H9 (cell line): ENCODE measurements around the gene STK38. TPM values are rescaled to one million over a fixed set of nuclear protein-coding genes. Genes with fewer than 3 reads are reported as not detected.

Experiments
- DNase-seq: peaks from one replicate; pipeline ENCODE4 v3.0.0-alpha.2; 2017
- H2AFZ ChIP-seq: one replicate; pipeline ENCODE4 v1.6.1; 2013; ENCODE audit warnings: mild to moderate bottlenecking, low read length, control low read depth, moderate library complexity
- H2AK5ac ChIP-seq: 2 replicates; pipeline ENCODE4 v1.6.1; 2013; ENCODE audit warnings: low read length, control low read depth, mixed read lengths; ENCODE audit not compliant: insufficient read length
- H2BK120ac ChIP-seq: one replicate; pipeline ENCODE4 v1.6.1; 2013; ENCODE audit warnings: low read depth, mild to moderate bottlenecking, low read length, control low read depth, inconsistent platforms; ENCODE audit not compliant: poor library complexity, severe bottlenecking
- H2BK12ac ChIP-seq: 2 replicates; pipeline ENCODE4 v1.6.1; 2013; ENCODE audit warnings: low read length, control low read depth, mixed read lengths, low read depth; ENCODE audit not compliant: insufficient read length
- H2BK15ac ChIP-seq: 2 replicates; pipeline ENCODE4 v1.6.1; 2013; ENCODE audit warnings: low read depth, low read length, control low read depth
- H2BK20ac ChIP-seq: one replicate; pipeline ENCODE4 v1.6.1; 2013; ENCODE audit warnings: low read depth, mild to moderate bottlenecking, low read length, control low read depth, inconsistent platforms; ENCODE audit not compliant: poor library complexity, severe bottlenecking
- H2BK5ac ChIP-seq: 2 replicates; pipeline ENCODE4 v1.6.1; 2013; ENCODE audit warnings: low read length, control low read depth, mixed read lengths; ENCODE audit not compliant: insufficient read length
- H3K14ac ChIP-seq: 2 replicates; pipeline ENCODE4 v1.6.1; 2013; ENCODE audit warnings: low read length, control low read depth; ENCODE audit not compliant: insufficient read depth
- H3K18ac ChIP-seq: 2 replicates; pipeline ENCODE4 v1.6.1; 2013; ENCODE audit warnings: low read depth, mild to moderate bottlenecking, mixed read lengths, low read length, control low read depth; ENCODE audit not compliant: insufficient read length
- H3K23ac ChIP-seq: 2 replicates; pipeline ENCODE4 v1.6.1; 2013; ENCODE audit warnings: low read length, control low read depth, mixed read lengths, low read depth; ENCODE audit not compliant: insufficient read length
- H3K23me2 ChIP-seq: 2 replicates; pipeline ENCODE4 v1.6.1; 2013; ENCODE audit warnings: low read depth, mild to moderate bottlenecking, mixed read lengths, low read length, control low read depth; ENCODE audit not compliant: insufficient read length, poor library complexity, severe bottlenecking
- H3K27ac ChIP-seq: 2 replicates; pipeline ENCODE4 v1.5.1; 2013; ENCODE audit warnings: low read length, control low read depth, mixed read lengths, low read depth; ENCODE audit not compliant: insufficient read length
- H3K27me3 ChIP-seq: 2 replicates; pipeline ENCODE4 v1.6.1; 2013; ENCODE audit warnings: low read length, control low read depth, inconsistent platforms; ENCODE audit not compliant: insufficient read depth
- H3K4ac ChIP-seq: 2 replicates; pipeline ENCODE4 v1.6.1; 2013; ENCODE audit warnings: low read depth, mild to moderate bottlenecking, control low read depth, inconsistent platforms, low read length, moderate library complexity
- H3K4me1 ChIP-seq: 2 replicates; pipeline ENCODE4 v1.6.1; 2013; ENCODE audit warnings: low read length, control low read depth, inconsistent platforms; ENCODE audit not compliant: insufficient read depth
- H3K4me2 ChIP-seq: 2 replicates; pipeline ENCODE4 v1.6.1; 2013; ENCODE audit warnings: low read length, control low read depth, mixed read lengths; ENCODE audit not compliant: insufficient read length, insufficient read depth
- H3K56ac ChIP-seq: 2 replicates; pipeline ENCODE4 v1.6.1; 2013; ENCODE audit warnings: low read depth, mild to moderate bottlenecking, mixed read lengths, low read length, control low read depth; ENCODE audit not compliant: insufficient read length
- H3K79me1 ChIP-seq: 2 replicates; pipeline ENCODE4 v1.6.1; 2013; ENCODE audit warnings: low read depth, mild to moderate bottlenecking, moderate library complexity, low read length, control low read depth, inconsistent platforms; ENCODE audit not compliant: insufficient read depth, poor library complexity, severe bottlenecking
- H3K79me2 ChIP-seq: 2 replicates; pipeline ENCODE4 v1.6.1; 2013; ENCODE audit warnings: low read length, control low read depth, inconsistent platforms; ENCODE audit not compliant: insufficient read depth
- H3K9ac ChIP-seq: 2 replicates; pipeline ENCODE4 v1.6.1; 2013; ENCODE audit warnings: low read length, control low read depth, mixed read lengths; ENCODE audit not compliant: insufficient read length; ENCODE audit errors: extremely low read depth
- H3K9me3 ChIP-seq: one replicate; pipeline ENCODE4 v1.6.1; 2013; ENCODE audit warnings: low read depth, low read length, inconsistent platforms; ENCODE audit not compliant: control insufficient read depth
- H3T11ph ChIP-seq: one replicate; pipeline ENCODE4 v1.6.1; 2013; ENCODE audit warnings: mild to moderate bottlenecking, low read length, control low read depth, inconsistent platforms
- H4K20me1 ChIP-seq: one replicate; pipeline ENCODE4 v1.6.1; 2013; ENCODE audit not compliant: control insufficient read depth, insufficient read length, insufficient read depth
- H4K5ac ChIP-seq: 2 replicates; pipeline ENCODE4 v1.6.1; 2013; ENCODE audit warnings: low read depth, mild to moderate bottlenecking, mixed read lengths, low read length, control low read depth; ENCODE audit not compliant: insufficient read length
- H4K8ac ChIP-seq: replicated peaks from 2 replicates; pipeline ENCODE4 v1.6.1; 2013; ENCODE audit warnings: low read length, control low read depth, mixed read lengths, low read depth; ENCODE audit not compliant: insufficient read length
- H4K91ac ChIP-seq: 2 replicates; pipeline ENCODE4 v1.6.1; 2013; ENCODE audit warnings: low read depth, mild to moderate bottlenecking, moderate library complexity, mixed read lengths, low read length, control low read depth; ENCODE audit not compliant: insufficient read length
- H3K27ac Mint-ChIP-seq, 3 experiments: 2 replicates in 2 of 3; 3 replicates in 1 of 3; pipeline ENCODE4 v1.8.0; 2020 to 2021; ENCODE audit warnings: mixed read lengths in 3 of 3, mild to moderate bottlenecking in 1 of 3, moderate library complexity in 1 of 3
- H3K27me3 Mint-ChIP-seq: 2 replicates; pipeline ENCODE4 v1.8.0; 2021; ENCODE audit warnings: low read depth, mild to moderate bottlenecking, moderate library complexity, mixed read lengths
- H3K36me3 Mint-ChIP-seq, 3 experiments: 2 replicates in 2 of 3; 3 replicates in 1 of 3; pipeline ENCODE4 v1.8.0; 2020 to 2021; ENCODE audit warnings: low read depth in 3 of 3, mixed read lengths in 3 of 3; ENCODE audit not compliant: insufficient read depth in 1 of 3
- H3K4me1 Mint-ChIP-seq, 2 experiments: 2 replicates each; pipeline ENCODE4 v1.8.0; 2020; ENCODE audit warnings: mixed read lengths in 2 of 2
- H3K4me3 Mint-ChIP-seq, 2 experiments: 2 replicates in 1 of 2; 3 replicates in 1 of 2; pipeline ENCODE4 v1.8.0; 2020 to 2021; ENCODE audit warnings: mild to moderate bottlenecking in 2 of 2, mixed read lengths in 2 of 2, moderate library complexity in 1 of 2
- H3K9me3 Mint-ChIP-seq, 2 experiments: 2 replicates in 1 of 2; 3 replicates in 1 of 2; pipeline ENCODE4 v1.8.0; 2020; ENCODE audit warnings: mild to moderate bottlenecking in 2 of 2, mixed read lengths in 2 of 2, moderate library complexity in 1 of 2
- WGBS: extraction: QIAGEN DNeasy Blood & Tissue Kit; methylation state at CpG from one replicate; pipeline ENCODE4 v1.1.7; 2013; ENCODE audit warnings: missing lambda C conversion rate, low lambda C conversion rate, mixed read lengths; ENCODE audit not compliant: insufficient read length; ENCODE audit errors: extremely low coverage; 5-methylcytosine and 5-hydroxymethylcytosine counted together
- total RNA-seq: library from RNA; stranded (reverse); gene quantifications from 2 replicates; pipeline ENCODE4 v1.2.1, GENCODE V29; 2021
- TF ChIP-seq, protein P1 (sequence below): fragments of 200-600 bp; sonication (generic); conservative IDR thresholded peaks from 3 replicates; pipeline ENCODE4 v1.8.0; 2021; ENCODE audit warnings: antibody characterized with exemption, mild to moderate bottlenecking

Gene STK38
- total RNA-seq, 1 experiment from 2014 or later, result 17.5 TPM

DNA sequence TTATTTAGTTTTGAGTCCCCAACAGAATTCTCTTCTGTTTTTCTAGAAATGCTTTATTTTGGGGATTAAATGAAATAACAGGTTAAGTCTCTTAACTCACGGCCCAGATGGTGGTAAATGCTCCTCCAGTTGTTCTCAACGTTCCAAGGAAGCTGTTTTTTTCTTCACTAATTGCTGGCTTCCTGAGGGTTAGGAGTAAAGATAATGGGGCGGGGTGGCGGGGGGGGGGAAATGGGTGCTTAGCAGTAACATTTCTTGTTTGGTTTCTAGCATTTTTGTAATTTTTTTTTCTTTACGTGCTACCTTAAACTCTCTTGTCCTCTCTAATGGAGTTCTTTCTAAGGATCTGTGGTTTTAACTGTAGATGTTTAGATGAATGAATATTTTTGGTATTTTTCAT, 49.1 kb upstream of the STK38 start:
- no peak overlapping the region for H3K14ac ChIP-seq
- H3K79me1 ChIP-seq, result no peaks in the 10 kb centered on the region
- peak overlapping the region in 2 of 3 experiments; percentile 93 to 100; a peak in 6 of 7 replicates for H3K27ac Mint-ChIP-seq
- no peak overlapping the region for H3K23ac ChIP-seq
- peaks cover 61% of the 10 kb centered on the region for H3K79me2 ChIP-seq
- H3K4me1 Mint-ChIP-seq, result peaks cover 37 to 46% of the 10 kb centered on the region in 2 experiments
- H3K56ac ChIP-seq, result no peak overlapping the region
- H2BK5ac ChIP-seq, result no peak overlapping the region
- H3K27ac ChIP-seq, result no peak overlapping the region
- H3K18ac ChIP-seq, result no peak overlapping the region
- peak overlapping the region; percentile 82 for H3K4me2 ChIP-seq
- H4K20me1 ChIP-seq, result no peaks in the 10 kb centered on the region
- no peaks in the 10 kb centered on the region for H3K9me3 ChIP-seq
- WGBS, result no CpG with 5 or more reads among the region's 5 CpGs
- peaks cover 10% of the 10 kb centered on the region for H3K23me2 ChIP-seq
- no peak overlapping the region for H3T11ph ChIP-seq
- peaks cover 2% of the 10 kb centered on the region; the same call in 1 of the 2 replicates for H3K4me1 ChIP-seq
- H3K4me3 Mint-ChIP-seq, result peak overlapping the region; percentile 94 to 97
- H3K36me3 Mint-ChIP-seq, result peaks cover 67 to 74% (median 73%) of the 10 kb centered on the region in 3 experiments
- H3K27me3 Mint-ChIP-seq, result peaks cover 4% of the 10 kb centered on the region
- no peak overlapping the region for H2BK120ac ChIP-seq
- no peak overlapping the region for H3K4ac ChIP-seq
- H2BK12ac ChIP-seq, result no peak overlapping the region
- no peak for DNase-seq
- no peak overlapping the region for H2AFZ ChIP-seq
- peaks cover 12 to 15% of the 10 kb centered on the region in 2 experiments; a peak in 4 of 5 replicates for H3K9me3 Mint-ChIP-seq
- no peak overlapping the region for H2AK5ac ChIP-seq
- H4K5ac ChIP-seq, result no peak overlapping the region
- H2BK20ac ChIP-seq, result no peak overlapping the region
- H4K8ac ChIP-seq, result no peak overlapping the region
- H2BK15ac ChIP-seq, result no peak overlapping the region
- H3K9ac ChIP-seq, result peak overlapping the region; percentile 99
- H3K27me3 ChIP-seq, result no peaks in the 10 kb centered on the region
- H4K91ac ChIP-seq, result no peak overlapping the region
- TF ChIP-seq, protein P1, sequence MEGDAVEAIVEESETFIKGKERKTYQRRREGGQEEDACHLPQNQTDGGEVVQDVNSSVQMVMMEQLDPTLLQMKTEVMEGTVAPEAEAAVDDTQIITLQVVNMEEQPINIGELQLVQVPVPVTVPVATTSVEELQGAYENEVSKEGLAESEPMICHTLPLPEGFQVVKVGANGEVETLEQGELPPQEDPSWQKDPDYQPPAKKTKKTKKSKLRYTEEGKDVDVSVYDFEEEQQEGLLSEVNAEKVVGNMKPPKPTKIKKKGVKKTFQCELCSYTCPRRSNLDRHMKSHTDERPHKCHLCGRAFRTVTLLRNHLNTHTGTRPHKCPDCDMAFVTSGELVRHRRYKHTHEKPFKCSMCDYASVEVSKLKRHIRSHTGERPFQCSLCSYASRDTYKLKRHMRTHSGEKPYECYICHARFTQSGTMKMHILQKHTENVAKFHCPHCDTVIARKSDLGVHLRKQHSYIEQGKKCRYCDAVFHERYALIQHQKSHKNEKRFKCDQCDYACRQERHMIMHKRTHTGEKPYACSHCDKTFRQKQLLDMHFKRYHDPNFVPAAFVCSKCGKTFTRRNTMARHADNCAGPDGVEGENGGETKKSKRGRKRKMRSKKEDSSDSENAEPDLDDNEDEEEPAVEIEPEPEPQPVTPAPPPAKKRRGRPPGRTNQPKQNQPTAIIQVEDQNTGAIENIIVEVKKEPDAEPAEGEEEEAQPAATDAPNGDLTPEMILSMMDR, result no peak
